ENCODE measurements around the gene NECTIN4.

The NECTIN4 gene

DNA sequence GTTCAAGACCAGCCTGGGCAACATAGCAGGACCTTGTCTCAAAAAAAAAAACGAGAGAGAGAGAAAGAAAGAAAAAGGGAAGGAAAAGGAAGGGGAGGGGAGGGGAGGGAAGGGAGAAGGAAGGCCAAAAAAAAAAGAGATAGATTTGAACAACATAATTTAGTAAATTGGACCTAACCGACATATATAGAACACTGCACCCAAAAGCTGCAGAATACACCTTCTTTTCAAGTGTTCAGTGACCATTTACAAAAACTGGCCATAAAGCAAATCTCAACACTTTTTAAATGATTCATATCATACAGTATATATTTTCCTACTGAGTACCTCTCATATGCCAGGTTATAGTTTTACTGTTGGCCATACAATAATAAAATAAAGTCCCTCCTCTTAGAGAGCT lies 57.5 kb downstream of the NECTIN4 start:
- TF ChIP-seq MAX (IDR thresholded peaks at IDR 0.05), result no peak
- TF ChIP-seq EP300 (IDR thresholded peaks at IDR 0.05; ENCODE audit: borderline replicate concordance), result no peak
- TF ChIP-seq TAF1 (IDR thresholded peaks at IDR 0.05; ENCODE audit: low read depth), result no peak
- TF ChIP-seq TCF12 (IDR thresholded peaks at IDR 0.05; ENCODE audit: low read depth), result no peak
- no peak for TF ChIP-seq TEAD4 (IDR thresholded peaks at IDR 0.05)
- TF ChIP-seq, protein P1, sequence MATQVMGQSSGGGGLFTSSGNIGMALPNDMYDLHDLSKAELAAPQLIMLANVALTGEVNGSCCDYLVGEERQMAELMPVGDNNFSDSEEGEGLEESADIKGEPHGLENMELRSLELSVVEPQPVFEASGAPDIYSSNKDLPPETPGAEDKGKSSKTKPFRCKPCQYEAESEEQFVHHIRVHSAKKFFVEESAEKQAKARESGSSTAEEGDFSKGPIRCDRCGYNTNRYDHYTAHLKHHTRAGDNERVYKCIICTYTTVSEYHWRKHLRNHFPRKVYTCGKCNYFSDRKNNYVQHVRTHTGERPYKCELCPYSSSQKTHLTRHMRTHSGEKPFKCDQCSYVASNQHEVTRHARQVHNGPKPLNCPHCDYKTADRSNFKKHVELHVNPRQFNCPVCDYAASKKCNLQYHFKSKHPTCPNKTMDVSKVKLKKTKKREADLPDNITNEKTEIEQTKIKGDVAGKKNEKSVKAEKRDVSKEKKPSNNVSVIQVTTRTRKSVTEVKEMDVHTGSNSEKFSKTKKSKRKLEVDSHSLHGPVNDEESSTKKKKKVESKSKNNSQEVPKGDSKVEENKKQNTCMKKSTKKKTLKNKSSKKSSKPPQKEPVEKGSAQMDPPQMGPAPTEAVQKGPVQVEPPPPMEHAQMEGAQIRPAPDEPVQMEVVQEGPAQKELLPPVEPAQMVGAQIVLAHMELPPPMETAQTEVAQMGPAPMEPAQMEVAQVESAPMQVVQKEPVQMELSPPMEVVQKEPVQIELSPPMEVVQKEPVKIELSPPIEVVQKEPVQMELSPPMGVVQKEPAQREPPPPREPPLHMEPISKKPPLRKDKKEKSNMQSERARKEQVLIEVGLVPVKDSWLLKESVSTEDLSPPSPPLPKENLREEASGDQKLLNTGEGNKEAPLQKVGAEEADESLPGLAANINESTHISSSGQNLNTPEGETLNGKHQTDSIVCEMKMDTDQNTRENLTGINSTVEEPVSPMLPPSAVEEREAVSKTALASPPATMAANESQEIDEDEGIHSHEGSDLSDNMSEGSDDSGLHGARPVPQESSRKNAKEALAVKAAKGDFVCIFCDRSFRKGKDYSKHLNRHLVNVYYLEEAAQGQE (IDR thresholded peaks at IDR 0.05; ENCODE audit: low read depth), result no peak
- no peak for TF ChIP-seq YY1 (IDR thresholded peaks at IDR 0.05; ENCODE audit: low read depth)
- no peak for TF ChIP-seq ZBTB7A (IDR thresholded peaks at IDR 0.05; ENCODE audit: low read depth)
- TF ChIP-seq NFIC (IDR thresholded peaks at IDR 0.05), result no peak
- TF ChIP-seq RAD21 (IDR thresholded peaks at IDR 0.05; ENCODE audit: low read depth), result no peak
- no peak for TF ChIP-seq FOXM1 (IDR thresholded peaks at IDR 0.05; ENCODE audit: borderline replicate concordance, low read depth)
- TF ChIP-seq, protein P2, sequence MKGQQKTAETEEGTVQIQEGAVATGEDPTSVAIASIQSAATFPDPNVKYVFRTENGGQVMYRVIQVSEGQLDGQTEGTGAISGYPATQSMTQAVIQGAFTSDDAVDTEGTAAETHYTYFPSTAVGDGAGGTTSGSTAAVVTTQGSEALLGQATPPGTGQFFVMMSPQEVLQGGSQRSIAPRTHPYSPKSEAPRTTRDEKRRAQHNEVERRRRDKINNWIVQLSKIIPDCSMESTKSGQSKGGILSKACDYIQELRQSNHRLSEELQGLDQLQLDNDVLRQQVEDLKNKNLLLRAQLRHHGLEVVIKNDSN (IDR thresholded peaks at IDR 0.05), result no peak
- TF ChIP-seq CEBPB (IDR thresholded peaks at IDR 0.05), result no peak
- TF ChIP-seq EGR1 (IDR thresholded peaks at IDR 0.05), result no peak
- TF ChIP-seq CREB1 (IDR thresholded peaks at IDR 0.05; ENCODE audit: low read depth), result no peak

DNA sequence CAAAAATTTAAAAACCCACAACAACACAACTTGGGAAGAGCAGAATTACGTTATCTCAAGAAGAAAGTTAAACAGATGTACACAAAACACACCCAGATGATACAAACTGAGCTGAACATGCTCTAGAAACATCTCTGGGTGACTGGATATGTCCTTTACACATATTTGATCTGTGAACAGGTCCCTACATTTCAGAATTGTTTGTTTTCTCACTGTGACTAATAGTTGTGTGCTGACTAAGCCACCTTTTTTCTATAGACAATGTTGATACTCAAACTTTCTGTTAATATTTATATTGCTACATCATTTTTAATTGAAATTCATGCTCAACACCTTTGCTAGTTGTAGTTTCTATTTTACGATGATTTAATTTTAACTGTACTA lies 67.4 kb downstream of the NECTIN4 start:
- TF ChIP-seq MAX (IDR thresholded peaks at IDR 0.05) (no peak), EP300 (IDR thresholded peaks at IDR 0.05; ENCODE audit: borderline replicate concordance) (no peak), FOXM1 (IDR thresholded peaks at IDR 0.05; ENCODE audit: borderline replicate concordance, low read depth) (no peak), ZBTB7A (IDR thresholded peaks at IDR 0.05; ENCODE audit: low read depth) (no peak), TCF12 (IDR thresholded peaks at IDR 0.05; ENCODE audit: low read depth) (no peak), RAD21 (IDR thresholded peaks at IDR 0.05; ENCODE audit: low read depth) (no peak), CREB1 (IDR thresholded peaks at IDR 0.05; ENCODE audit: low read depth) (no peak), YY1 (IDR thresholded peaks at IDR 0.05; ENCODE audit: low read depth) (no peak), EGR1 (IDR thresholded peaks at IDR 0.05) (no peak), NFIC (IDR thresholded peaks at IDR 0.05) (no peak)
- TF ChIP-seq, protein P1 (IDR thresholded peaks at IDR 0.05; ENCODE audit: low read depth), result no peak
- TF ChIP-seq, protein P2 (IDR thresholded peaks at IDR 0.05), result no peak

DNA sequence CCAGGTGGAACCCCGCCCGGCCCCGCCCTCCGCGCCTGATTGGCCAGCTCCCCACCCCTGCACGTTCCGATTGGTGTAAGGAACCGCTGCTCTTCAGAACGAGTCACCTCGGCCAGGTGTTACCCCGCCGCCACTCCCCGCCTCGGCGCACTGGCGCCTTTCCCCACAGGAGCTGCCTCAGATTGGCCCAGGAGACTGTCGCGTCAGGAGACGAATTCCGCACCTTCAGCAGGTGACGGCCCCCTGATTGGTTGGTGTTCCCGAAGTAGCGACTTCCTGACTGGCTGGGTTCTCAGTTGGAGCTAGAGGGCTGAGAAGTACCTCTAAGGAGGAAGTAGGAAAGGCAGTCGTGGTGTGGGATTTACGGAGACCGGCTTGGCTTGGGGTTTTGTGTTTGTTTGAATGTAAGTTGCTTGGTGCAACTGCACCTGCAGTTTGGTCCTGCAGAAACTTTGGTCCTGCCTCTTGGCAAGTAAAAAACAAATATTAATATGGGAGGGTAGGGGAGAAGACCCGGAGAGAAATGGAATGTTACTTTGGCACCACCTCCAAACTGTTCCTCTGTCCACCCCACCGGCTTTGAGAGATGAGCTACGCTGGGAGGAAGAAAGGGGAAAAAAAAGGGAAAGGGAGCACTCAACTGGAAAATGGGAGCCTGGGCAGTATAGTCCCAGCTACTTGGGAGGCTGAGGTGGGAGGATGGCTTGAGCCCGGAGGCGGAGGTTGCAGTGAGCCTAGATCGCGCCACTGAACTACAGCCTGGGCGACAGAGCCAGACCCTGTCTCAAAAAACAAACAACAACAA lies 68.0 kb downstream of the NECTIN4 start:
- TF ChIP-seq TAF1 (IDR thresholded peaks at IDR 0.05; ENCODE audit: low read depth) (0 out of 2 replicates have a peak, but pooled peaks have one; percentile 13), TEAD4 (IDR thresholded peaks at IDR 0.05) (0 out of 2 replicates have a peak, but pooled peaks have one; percentile 4), RAD21 (IDR thresholded peaks at IDR 0.05; ENCODE audit: low read depth) (no peak), NFIC (IDR thresholded peaks at IDR 0.05) (no peak), ZBTB7A (IDR thresholded peaks at IDR 0.05; ENCODE audit: low read depth) (no peak), FOXM1 (IDR thresholded peaks at IDR 0.05; ENCODE audit: borderline replicate concordance, low read depth) (no peak; the same call in 1 of the 2 replicates), TCF12 (IDR thresholded peaks at IDR 0.05; ENCODE audit: low read depth) (peak; percentile 9; the same call in 1 of the 2 replicates), EGR1 (IDR thresholded peaks at IDR 0.05) (no peak), CREB1 (IDR thresholded peaks at IDR 0.05; ENCODE audit: low read depth) (peak; percentile 77; the same call in 1 of the 2 replicates), YY1 (IDR thresholded peaks at IDR 0.05; ENCODE audit: low read depth) (peak; percentile 26; the same call in 1 of the 2 replicates), EP300 (IDR thresholded peaks at IDR 0.05; ENCODE audit: borderline replicate concordance) (no peak), CEBPB (IDR thresholded peaks at IDR 0.05) (no peak), MAX (IDR thresholded peaks at IDR 0.05) (peak; percentile 93)
- TF ChIP-seq, protein P1 (IDR thresholded peaks at IDR 0.05; ENCODE audit: low read depth), result no peak
- TF ChIP-seq, protein P2 (IDR thresholded peaks at IDR 0.05), result peak; percentile 34; the same call in 1 of the 2 replicates
